Esophagus muscularis mucosa (tissue), 3 donors: ENCODE results near the gene GJB2.

ENCODE experiments used
- CTCF ChIP-seq, 3 experiments: fragments of 200-600 bp in 2 of 3; fragments of 450-650 bp in 1 of 3; sonication (generic) in 2 of 3; IDR thresholded peaks; one replicate each; pipeline ENCODE4 v1.5.1; 2017 to 2019; ENCODE audit warnings: antibody characterized with exemption in 3 of 3, mild to moderate bottlenecking in 2 of 3, moderate library complexity in 1 of 3
- POLR2A ChIP-seq: fragments of 450-650 bp; IDR thresholded peaks from one replicate; pipeline ENCODE4 v1.6.1; 2017; ENCODE audit warnings: antibody characterized with exemption, moderate library complexity, mild to moderate bottlenecking, low read depth

- no peak for TF ChIP-seq POLR2A
- TF ChIP-seq CTCF (IDR thresholded peaks at IDR 0.05) = no peak
Measured at GRCh38 chr13:20177049-20177831, 15.5 kb downstream of the GJB2 start.
